Karpas-422 (cell line): ENCODE data around the gene KSR1. TPM values are rescaled to one million over a fixed set of nuclear protein-coding genes. Genes with fewer than 3 reads are reported as not detected.

ENCODE experiments used
- DNase-seq: peaks from one replicate; pipeline ENCODE4 v3.0.0-alpha.2; 2015
- H2AFZ ChIP-seq: fragments of 200-600 bp; sonication (generic); 2 replicates; pipeline ENCODE4 v1.6.1; 2014; ENCODE audit warnings: antibody characterized with exemption, low read length, mixed read lengths
- H3K27ac ChIP-seq: fragments of 200-600 bp; sonication (generic); 2 replicates; pipeline ENCODE4 v1.5.1; 2014; ENCODE audit warnings: mild to moderate bottlenecking, low read length, moderate library complexity
- H3K27me3 ChIP-seq: fragments of 200-600 bp; sonication (generic); 2 replicates; pipeline ENCODE4 v1.6.1; 2014; ENCODE audit warnings: low read length, mixed read lengths
- H3K36me3 ChIP-seq: fragments of 200-600 bp; sonication (generic); 2 replicates; pipeline ENCODE4 v1.6.1; 2014; ENCODE audit warnings: low read length, mixed read lengths; ENCODE audit not compliant: insufficient read depth
- H3K4me1 ChIP-seq: fragments of 200-600 bp; sonication (generic); 2 replicates; pipeline ENCODE4 v1.6.1; 2014; ENCODE audit warnings: mild to moderate bottlenecking, low read length, mixed read lengths
- H3K4me2 ChIP-seq: fragments of 200-600 bp; sonication (generic); 2 replicates; pipeline ENCODE4 v1.6.1; 2014; ENCODE audit warnings: low read length, low read depth, mild to moderate bottlenecking; ENCODE audit not compliant: poor library complexity, severe bottlenecking
- H3K4me3 ChIP-seq: fragments of 200-600 bp; sonication (generic); 2 replicates; pipeline ENCODE4 v1.5.1; 2014; ENCODE audit warnings: mild to moderate bottlenecking, antibody characterized with exemption, low read length, mixed read lengths
- H3K79me2 ChIP-seq: fragments of 200-600 bp; sonication (generic); 2 replicates; pipeline ENCODE4 v1.6.1; 2014; ENCODE audit warnings: mild to moderate bottlenecking, low read length, mixed read lengths
- H3K9ac ChIP-seq: fragments of 200-600 bp; sonication (generic); 2 replicates; pipeline ENCODE4 v1.6.0; 2014; ENCODE audit warnings: low read length
- H3K9me2 ChIP-seq: fragments of 200-600 bp; sonication (generic), shearing (Covaris generic); replicated peaks from 2 replicates; pipeline ENCODE4 v1.6.0; 2014; ENCODE audit warnings: mild to moderate bottlenecking, low read length, moderate library complexity; ENCODE audit not compliant: insufficient read depth
- H3K9me3 ChIP-seq: fragments of 300-700, 200-600 bp; sonication (generic); 2 replicates; pipeline ENCODE4 v1.6.1; 2014; ENCODE audit warnings: low read length, mixed read lengths
- H4K20me1 ChIP-seq: fragments of 200-600 bp; sonication (generic); 2 replicates; pipeline ENCODE4 v1.6.1; 2014; ENCODE audit warnings: mild to moderate bottlenecking, antibody characterized with exemption, low read length, low read depth; ENCODE audit not compliant: insufficient read depth
- total RNA-seq: library from RNA; depleted of rRNA; stranded (reverse); fragments of >200 nt; shearing (Covaris generic); gene quantifications from 2 replicates; pipeline ENCODE4 v1.2.3, GENCODE V29; 2014; ENCODE audit warnings: low replicate concordance

Gene KSR1
- total RNA-seq, 1 experiment from 2014 or later: 0.52 TPM

- no peak overlapping the region for H3K9ac ChIP-seq
- no peaks in the 10 kb centered on the region for H3K79me2 ChIP-seq
- H2AFZ ChIP-seq: no peak overlapping the region
- H3K4me2 ChIP-seq: no peak overlapping the region
- no peaks in the 10 kb centered on the region for H3K9me3 ChIP-seq
- H3K4me3 ChIP-seq: no peak overlapping the region
- no peaks in the 10 kb centered on the region for H3K27me3 ChIP-seq
- H3K36me3 ChIP-seq: no peaks in the 10 kb centered on the region
- H3K9me2 ChIP-seq: no peaks in the 10 kb centered on the region
- H3K27ac ChIP-seq: no peak overlapping the region
- H4K20me1 ChIP-seq: no peaks in the 10 kb centered on the region
- no peak for DNase-seq
- H3K4me1 ChIP-seq: no peaks in the 10 kb centered on the region
Measured at GRCh38 chr17:27511168-27511883, 55.1 kb downstream of the KSR1 start.

GRCh38 chr17:27512031-27512430, 55.8 kb downstream of the KSR1 start:
- H3K27me3 ChIP-seq: no peaks in the 10 kb centered on the region
- H3K36me3 ChIP-seq: no peaks in the 10 kb centered on the region
- no peak overlapping the region for H2AFZ ChIP-seq
- H4K20me1 ChIP-seq: no peaks in the 10 kb centered on the region
- no peaks in the 10 kb centered on the region for H3K9me3 ChIP-seq
- no peak for DNase-seq
- no peaks in the 10 kb centered on the region for H3K4me1 ChIP-seq
- no peaks in the 10 kb centered on the region for H3K9me2 ChIP-seq
- H3K4me2 ChIP-seq: no peak overlapping the region
- H3K9ac ChIP-seq: no peak overlapping the region
- no peaks in the 10 kb centered on the region for H3K79me2 ChIP-seq
- no peak overlapping the region for H3K27ac ChIP-seq
- H3K4me3 ChIP-seq: no peak overlapping the region

GRCh38 chr17:27512511-27513346, 56.5 kb downstream of the KSR1 start:
- H3K79me2 ChIP-seq: no peaks in the 10 kb centered on the region
- H3K27me3 ChIP-seq: no peaks in the 10 kb centered on the region
- no peaks in the 10 kb centered on the region for H3K36me3 ChIP-seq
- no peak for DNase-seq
- no peak overlapping the region for H3K4me3 ChIP-seq
- no peaks in the 10 kb centered on the region for H3K9me2 ChIP-seq
- H3K27ac ChIP-seq: no peak overlapping the region
- no peaks in the 10 kb centered on the region for H3K9me3 ChIP-seq
- no peak overlapping the region for H3K4me2 ChIP-seq
- H3K9ac ChIP-seq: no peak overlapping the region
- H2AFZ ChIP-seq: no peak overlapping the region
- no peaks in the 10 kb centered on the region for H3K4me1 ChIP-seq
- H4K20me1 ChIP-seq: no peaks in the 10 kb centered on the region

- no peaks in the 10 kb centered on the region for H3K79me2 ChIP-seq
- no peaks in the 10 kb centered on the region for H3K27me3 ChIP-seq
Measured at GRCh38 chr17:27513849-27514248, 57.6 kb downstream of the KSR1 start.

GRCh38 chr17:27514595-27515413, 58.6 kb downstream of the KSR1 start:
- Histone ChIP-seq H3K4me3 (no peak overlapping the region), H3K9ac (no peak overlapping the region), H3K79me2 (no peaks in the 10 kb centered on the region), H3K4me1 (no peaks in the 10 kb centered on the region), H3K9me3 (no peaks in the 10 kb centered on the region), H3K27ac (no peak overlapping the region), H3K4me2 (no peak overlapping the region), H4K20me1 (no peaks in the 10 kb centered on the region), H3K9me2 (no peaks in the 10 kb centered on the region), H3K36me3 (no peaks in the 10 kb centered on the region), H2AFZ (no peak overlapping the region), H3K27me3 (no peaks in the 10 kb centered on the region)
- DNase-seq: no peak

More at GRCh38 chr17:27513849-27514248, 57.6 kb downstream of the KSR1 start:
- no peaks in the 10 kb centered on the region for H3K9me3 ChIP-seq
- no peaks in the 10 kb centered on the region for H4K20me1 ChIP-seq
- no peak overlapping the region for H2AFZ ChIP-seq
- H3K27ac ChIP-seq: no peak overlapping the region
- no peak for DNase-seq
- no peaks in the 10 kb centered on the region for H3K4me1 ChIP-seq
- no peaks in the 10 kb centered on the region for H3K36me3 ChIP-seq
- H3K4me3 ChIP-seq: no peak overlapping the region
- H3K4me2 ChIP-seq: no peak overlapping the region
- no peak overlapping the region for H3K9ac ChIP-seq
- H3K9me2 ChIP-seq: no peaks in the 10 kb centered on the region

- H3K36me3 ChIP-seq: no peaks in the 10 kb centered on the region
- no peak overlapping the region for H3K9ac ChIP-seq
- H3K4me3 ChIP-seq: no peak overlapping the region
- H3K9me2 ChIP-seq: no peaks in the 10 kb centered on the region
- H4K20me1 ChIP-seq: no peaks in the 10 kb centered on the region
- no peak overlapping the region for H3K27ac ChIP-seq
- no peak for DNase-seq
- H3K27me3 ChIP-seq: no peaks in the 10 kb centered on the region
- no peaks in the 10 kb centered on the region for H3K4me1 ChIP-seq
- H3K9me3 ChIP-seq: no peaks in the 10 kb centered on the region
- H3K4me2 ChIP-seq: no peak overlapping the region
- H3K79me2 ChIP-seq: no peaks in the 10 kb centered on the region
- no peak overlapping the region for H2AFZ ChIP-seq
Measured at GRCh38 chr17:27518048-27518447, 61.8 kb downstream of the KSR1 start.

- Histone ChIP-seq H3K27me3 (no peaks in the 10 kb centered on the region), H4K20me1 (no peaks in the 10 kb centered on the region), H3K36me3 (no peaks in the 10 kb centered on the region), H3K9me3 (no peaks in the 10 kb centered on the region), H3K27ac (no peak overlapping the region), H3K9me2 (no peaks in the 10 kb centered on the region), H3K9ac (no peak overlapping the region), H3K79me2 (no peaks in the 10 kb centered on the region), H3K4me1 (no peaks in the 10 kb centered on the region), H2AFZ (no peak overlapping the region), H3K4me3 (no peak overlapping the region), H3K4me2 (no peak overlapping the region)
- no peak for DNase-seq
Measured at GRCh38 chr17:27518545-27519521, 62.6 kb downstream of the KSR1 start.
